Fibroblast of peridontal ligament (primary cell): ENCODE results near the gene KCNT1.

Experiments used
- DNase-seq: peaks from one replicate; pipeline ENCODE4 v3.0.0-alpha.2; 2010; ENCODE audit errors: extremely low read depth

Gene KCNT1

GRCh38 chr9:135765416-135765815 lies 63.4 kb downstream of the KCNT1 start:
- DNase-seq = no peak

GRCh38 chr9:135766251-135766650 lies 64.3 kb downstream of the KCNT1 start:
- DNase-seq = no peak

GRCh38 chr9:135766707-135767106 lies 64.7 kb downstream of the KCNT1 start:
- DNase-seq = no peak

GRCh38 chr9:135768516-135769218 lies 66.7 kb downstream of the KCNT1 start:
- no peak for DNase-seq

- DNase-seq = no peak
These were observed 67.7 kb downstream of the KCNT1 start for GRCh38 chr9:135769489-135770202.

GRCh38 chr9:135770203-135770535 lies 68.2 kb downstream of the KCNT1 start:
- no peak for DNase-seq

- no peak for DNase-seq
These were observed 68.8 kb downstream of the KCNT1 start for GRCh38 chr9:135770771-135771170.

GRCh38 chr9:135771401-135772051 lies 69.5 kb downstream of the KCNT1 start:
- DNase-seq = no peak

- DNase-seq = no peak
These were observed 70.2 kb downstream of the KCNT1 start for GRCh38 chr9:135772056-135772646.

- DNase-seq = no peak
These were observed 70.9 kb downstream of the KCNT1 start for GRCh38 chr9:135772702-135773493.

GRCh38 chr9:135773530-135774238 lies 71.7 kb downstream of the KCNT1 start:
- no peak for DNase-seq

- no peak for DNase-seq
These were observed 72.3 kb downstream of the KCNT1 start for GRCh38 chr9:135774239-135774747.

- no peak for DNase-seq
These were observed 73.0 kb downstream of the KCNT1 start for GRCh38 chr9:135774794-135775525.

- no peak for DNase-seq
These were observed 73.9 kb downstream of the KCNT1 start for GRCh38 chr9:135775911-135776310.

GRCh38 chr9:135776893-135777622 lies 75.1 kb downstream of the KCNT1 start:
- DNase-seq = no peak

GRCh38 chr9:135777623-135778177 lies 75.7 kb downstream of the KCNT1 start:
- DNase-seq = no peak

- no peak for DNase-seq
These were observed 76.4 kb downstream of the KCNT1 start for GRCh38 chr9:135778421-135778820.

- DNase-seq = no peak
These were observed 77.6 kb downstream of the KCNT1 start for GRCh38 chr9:135779571-135779970.

- DNase-seq = no peak
These were observed 78.1 kb downstream of the KCNT1 start for GRCh38 chr9:135780086-135780485.
